Sigmoid colon (tissue), 4 donors: Measurements from ENCODE around the gene PARD3.

Source experiments
- CTCF ChIP-seq, 4 experiments: fragments of 450-650 bp in 3 of 4; fragments of 200-600 bp in 1 of 4; IDR thresholded peaks; one replicate each; pipeline ENCODE4 v1.5.1; 2016 to 2019; ENCODE audit warnings: antibody characterized with exemption in 4 of 4, mild to moderate bottlenecking in 3 of 4, moderate library complexity in 2 of 4
- POLR2AphosphoS5 ChIP-seq, 4 donors: sonication (generic); formaldehyde crosslinking; IDR thresholded peaks; one replicate each; pipeline ENCODE4 v1.6.1; 2017; ENCODE audit warnings: antibody characterized with exemption in 4 of 4

- TF ChIP-seq POLR2AphosphoS5 (IDR thresholded peaks at IDR 0.05) (no peak), CTCF (IDR thresholded peaks at IDR 0.05) (no peak)
Measured at GRCh38 chr10:34135515-34135914, 679.6 kb downstream of the PARD3 start.
